PC-3 (cell line): ENCODE data around the gene HOXA6.

Source experiments
- EZH2 ChIP-seq: fragments of 300-600 bp; sonication (generic); IDR thresholded peaks from one replicate; pipeline ENCODE4 v1.6.1; 2017; ENCODE audit warnings: antibody characterized with exemption, mild to moderate bottlenecking, low read length; ENCODE audit not compliant: unreplicated experiment
- TF ChIP-seq, protein P1 (sequence below): fragments of 300-600 bp; sonication (generic); conservative IDR thresholded peaks from 2 replicates; pipeline ENCODE4 v1.5.1; 2017; ENCODE audit warnings: antibody characterized with exemption, low read depth, mild to moderate bottlenecking, low read length

DNA sequence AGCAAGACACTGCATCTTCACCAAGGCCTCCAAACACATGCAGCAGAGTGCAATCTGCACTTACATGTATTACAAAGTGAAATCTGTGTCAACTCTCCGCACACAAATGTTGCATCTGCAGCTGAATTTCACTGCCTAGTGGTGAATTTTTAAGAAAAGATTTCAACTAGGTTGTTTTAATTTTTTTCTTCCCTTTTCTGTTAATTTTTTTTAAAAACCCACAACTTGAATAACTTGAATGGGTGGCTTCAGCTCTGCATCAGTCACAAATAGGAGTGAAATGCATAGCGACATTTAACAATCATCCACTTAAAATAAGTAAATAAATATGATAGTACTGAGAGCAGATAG lies 46.4 kb upstream of the HOXA6 start:
- TF ChIP-seq, protein P1, sequence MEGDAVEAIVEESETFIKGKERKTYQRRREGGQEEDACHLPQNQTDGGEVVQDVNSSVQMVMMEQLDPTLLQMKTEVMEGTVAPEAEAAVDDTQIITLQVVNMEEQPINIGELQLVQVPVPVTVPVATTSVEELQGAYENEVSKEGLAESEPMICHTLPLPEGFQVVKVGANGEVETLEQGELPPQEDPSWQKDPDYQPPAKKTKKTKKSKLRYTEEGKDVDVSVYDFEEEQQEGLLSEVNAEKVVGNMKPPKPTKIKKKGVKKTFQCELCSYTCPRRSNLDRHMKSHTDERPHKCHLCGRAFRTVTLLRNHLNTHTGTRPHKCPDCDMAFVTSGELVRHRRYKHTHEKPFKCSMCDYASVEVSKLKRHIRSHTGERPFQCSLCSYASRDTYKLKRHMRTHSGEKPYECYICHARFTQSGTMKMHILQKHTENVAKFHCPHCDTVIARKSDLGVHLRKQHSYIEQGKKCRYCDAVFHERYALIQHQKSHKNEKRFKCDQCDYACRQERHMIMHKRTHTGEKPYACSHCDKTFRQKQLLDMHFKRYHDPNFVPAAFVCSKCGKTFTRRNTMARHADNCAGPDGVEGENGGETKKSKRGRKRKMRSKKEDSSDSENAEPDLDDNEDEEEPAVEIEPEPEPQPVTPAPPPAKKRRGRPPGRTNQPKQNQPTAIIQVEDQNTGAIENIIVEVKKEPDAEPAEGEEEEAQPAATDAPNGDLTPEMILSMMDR = no peak
- no peak for TF ChIP-seq EZH2
